HG02642 (cell line): ENCODE results near the gene PRR7.

Experiments used
- ATAC-seq: cut with Tn5 transposase; IDR thresholded peaks from one replicate; pipeline ENCODE4 v1.9.1; 2021; ENCODE audit warnings: mild to moderate bottlenecking; ENCODE audit not compliant: unreplicated experiment, poor library complexity

Gene PRR7

GRCh38 chr5:177434437-177434836 lies 12.2 kb upstream of the PRR7 start:
- no peak for ATAC-seq

- ATAC-seq: no peak
Observed at GRCh38 chr5:177434942-177435738, 11.5 kb upstream of the PRR7 start.

DNA sequence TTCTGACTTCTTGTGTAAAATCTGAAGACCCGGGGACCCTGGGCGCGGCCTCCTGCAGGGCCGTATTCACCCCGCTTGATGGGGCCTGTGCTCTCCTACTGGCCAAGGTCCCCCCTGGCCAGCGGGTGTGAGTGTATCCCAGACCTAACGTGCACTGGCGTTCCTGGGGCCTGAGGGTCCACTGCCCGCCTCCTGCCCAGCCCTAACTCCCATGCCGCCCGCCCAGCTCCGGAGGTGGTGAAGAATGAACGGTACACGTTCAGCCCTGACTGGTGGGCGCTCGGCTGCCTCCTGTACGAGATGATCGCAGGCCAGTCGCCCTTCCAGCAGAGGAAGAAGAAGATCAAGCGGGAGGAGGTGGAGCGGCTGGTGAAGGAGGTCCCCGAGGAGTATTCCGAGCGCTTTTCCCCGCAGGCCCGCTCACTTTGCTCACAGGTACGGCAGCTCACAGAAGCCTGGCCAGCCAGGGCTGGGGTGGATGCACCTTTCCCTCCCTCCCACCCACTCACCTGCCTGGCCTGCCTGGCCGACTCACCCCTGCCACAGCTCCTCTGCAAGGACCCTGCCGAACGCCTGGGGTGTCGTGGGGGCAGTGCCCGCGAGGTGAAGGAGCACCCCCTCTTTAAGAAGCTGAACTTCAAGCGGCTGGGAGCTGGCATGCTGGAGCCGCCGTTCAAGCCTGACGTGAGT lies 10.6 kb upstream of the PRR7 start:
- no peak for ATAC-seq

DNA sequence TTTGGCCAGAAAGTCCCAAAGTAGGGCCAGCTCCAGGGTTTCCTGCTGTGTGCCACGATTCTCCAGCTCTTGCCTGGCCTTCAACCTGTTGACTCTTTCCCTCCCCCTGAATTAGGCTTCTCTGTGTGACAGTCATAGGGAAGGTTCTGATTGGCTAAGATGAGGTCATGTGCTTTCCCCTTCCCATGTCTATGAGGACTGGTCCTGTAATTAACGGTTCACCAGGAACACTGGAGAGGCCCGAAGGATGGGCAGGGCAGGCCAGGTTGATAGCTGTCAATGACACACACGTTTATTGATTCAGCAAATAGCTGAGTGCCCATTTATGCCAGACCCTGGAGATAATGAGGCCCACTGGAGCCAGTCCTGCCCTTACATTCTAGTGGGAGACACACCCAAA lies 9.0 kb upstream of the PRR7 start:
- ATAC-seq: no peak

- no peak for ATAC-seq
Observed at GRCh38 chr5:177438468-177438867, 8.1 kb upstream of the PRR7 start.

GRCh38 chr5:177439518-177440053 lies 7.0 kb upstream of the PRR7 start:
- ATAC-seq: no peak

- ATAC-seq: no peak
Observed at GRCh38 chr5:177440211-177440989, 6.2 kb upstream of the PRR7 start.

- no peak for ATAC-seq
Observed at GRCh38 chr5:177440990-177441780, 5.4 kb upstream of the PRR7 start.

- ATAC-seq: no peak
Observed at GRCh38 chr5:177442066-177442826, 4.4 kb upstream of the PRR7 start.

DNA sequence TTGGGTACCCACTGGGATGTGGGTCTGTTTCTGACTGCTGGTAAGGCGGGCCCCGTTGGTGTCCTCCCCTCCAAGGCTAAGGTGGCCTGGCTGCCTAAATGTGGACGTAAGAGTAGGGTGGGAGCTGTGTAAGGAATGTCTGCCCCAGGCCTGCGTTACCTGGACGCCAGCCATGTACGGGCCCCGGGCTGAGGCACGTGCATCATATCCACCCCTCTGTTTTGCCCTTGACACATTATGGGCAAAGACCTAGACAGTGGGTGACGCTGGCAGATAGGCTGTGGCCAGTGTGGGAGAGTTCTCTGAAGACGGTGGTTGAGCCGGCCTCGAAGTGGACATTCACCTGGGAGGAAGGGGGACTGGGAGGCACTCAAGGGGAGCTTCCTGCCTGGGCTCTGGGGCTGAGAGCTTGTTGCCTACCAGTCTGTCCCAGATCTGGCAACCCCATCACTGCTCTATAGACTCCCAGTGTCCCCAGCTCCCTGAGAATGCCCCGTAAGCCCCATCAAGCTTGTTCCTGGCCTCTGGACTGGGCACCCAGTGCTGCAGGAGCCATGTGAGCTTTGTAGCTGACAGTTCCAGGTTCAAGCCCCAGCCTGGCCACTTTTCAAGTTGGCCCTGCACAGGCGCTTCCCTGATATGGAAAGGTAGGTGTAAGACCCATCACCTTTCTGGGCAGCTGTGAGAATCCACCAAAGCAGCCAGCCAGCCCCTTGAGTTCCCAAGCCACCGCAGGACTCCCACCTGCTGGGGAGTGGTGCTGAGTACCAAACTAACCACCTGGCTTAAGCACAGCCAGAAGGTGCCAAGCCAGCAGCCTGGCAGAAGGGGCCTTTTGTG lies 3.2 kb upstream of the PRR7 start:
- ATAC-seq: no peak

GRCh38 chr5:177444106-177445051 lies 2.2 kb upstream of the PRR7 start:
- ATAC-seq: no peak

- ATAC-seq: no peak
Observed at GRCh38 chr5:177445052-177445916, 1.3 kb upstream of the PRR7 start.

- no peak for ATAC-seq
Observed at GRCh38 chr5:177445917-177446199, 756 bp upstream of the PRR7 start.

GRCh38 chr5:177447066-177447610 lies 524 bp downstream of the PRR7 start:
- ATAC-seq: peak; percentile 38

GRCh38 chr5:177447611-177448243 lies 1.1 kb downstream of the PRR7 start:
- no peak for ATAC-seq
